Measurements from ENCODE around the gene OTUD5.

The OTUD5 gene

GRCh38 chrX:48972220-48973164 lies 15.1 kb upstream of the OTUD5 start:
- peak; percentile 62 for DNase-seq

- DNase-seq, result peak; percentile 79
Observed at GRCh38 chrX:48971249-48972219, 14.1 kb upstream of the OTUD5 start, which contains the start of gene KCND1. Gene KCND1, minus strand, starts transcription at chrX:48971844. Its CDS starts 1,573 bp downstream, at chrX:48970271.

- no peak for DNase-seq
Observed at GRCh38 chrX:48969471-48969870, 12.1 kb upstream of the OTUD5 start.

- DNase-seq, result no peak
Observed at GRCh38 chrX:48968377-48968776, 11.0 kb upstream of the OTUD5 start.

GRCh38 chrX:48966796-48967579 lies 9.6 kb upstream of the OTUD5 start:
- DNase-seq, result peak; percentile 43

- DNase-seq, result no peak
Observed at GRCh38 chrX:48965959-48966358, 8.6 kb upstream of the OTUD5 start.

GRCh38 chrX:48961585-48962091 lies 4.2 kb upstream of the OTUD5 start:
- no peak for DNase-seq

GRCh38 chrX:48960291-48960690 lies 2.9 kb upstream of the OTUD5 start:
- DNase-seq, result no peak

GRCh38 chrX:48958635-48959094 lies 1.3 kb upstream of the OTUD5 start:
- peak; percentile 67 for DNase-seq

GRCh38 chrX:48957827-48958634 lies 624 bp upstream of the OTUD5 start:
- DNase-seq, result peak; percentile 98

- no peak for DNase-seq
Observed at GRCh38 chrX:48956728-48957414, 536 bp downstream of the OTUD5 start.

GRCh38 chrX:48948589-48948988 lies 8.8 kb downstream of the OTUD5 start:
- no peak for DNase-seq

GRCh38 chrX:48945517-48946348 lies 11.7 kb downstream of the OTUD5 start:
- DNase-seq, result peak; percentile 35

GRCh38 chrX:48942895-48943294 lies 14.5 kb downstream of the OTUD5 start:
- no peak for DNase-seq

GRCh38 chrX:48940404-48940955 lies 16.9 kb downstream of the OTUD5 start:
- no peak for DNase-seq

- no peak for DNase-seq
Observed at GRCh38 chrX:48939524-48940228, 17.7 kb downstream of the OTUD5 start.

- DNase-seq, result no peak
Observed at GRCh38 chrX:48938721-48939425, 18.5 kb downstream of the OTUD5 start.
